Endothelial cell (in vitro differentiated cells): ENCODE measurements around the gene MEIOB. TPM values are rescaled to one million over a fixed set of nuclear protein-coding genes. Genes with fewer than 3 reads are reported as not detected.

Experiments used
- DNase-seq: peaks from one replicate; pipeline ENCODE4 v3.0.0; 2021; ENCODE audit warnings: low spot score
- H3K27ac Mint-ChIP-seq: one replicate; pipeline ENCODE4 v1.8.0; 2021; ENCODE audit warnings: mixed read lengths, inconsistent platforms; ENCODE audit not compliant: unreplicated experiment
- H3K27me3 Mint-ChIP-seq: one replicate; pipeline ENCODE4 v1.8.0; 2021; ENCODE audit warnings: mild to moderate bottlenecking, moderate library complexity, mixed read lengths, inconsistent platforms; ENCODE audit not compliant: unreplicated experiment
- H3K36me3 Mint-ChIP-seq: one replicate; pipeline ENCODE4 v1.8.0; 2021; ENCODE audit warnings: mild to moderate bottlenecking, low read depth, mixed read lengths, inconsistent platforms; ENCODE audit not compliant: unreplicated experiment
- H3K4me1 Mint-ChIP-seq: one replicate; pipeline ENCODE4 v1.8.0; 2021; ENCODE audit warnings: mild to moderate bottlenecking, mixed read lengths, inconsistent platforms; ENCODE audit not compliant: unreplicated experiment
- H3K4me3 Mint-ChIP-seq: one replicate; pipeline ENCODE4 v1.8.0; 2021; ENCODE audit warnings: mild to moderate bottlenecking, mixed read lengths, inconsistent platforms; ENCODE audit not compliant: unreplicated experiment
- H3K9me3 Mint-ChIP-seq: one replicate; pipeline ENCODE4 v1.8.0; 2021; ENCODE audit warnings: mixed read lengths, inconsistent platforms; ENCODE audit not compliant: unreplicated experiment
- CTCF ChIP-seq: fragments of 200-600 bp; sonication (generic); IDR thresholded peaks from one replicate; pipeline ENCODE4 v1.5.0; 2021; ENCODE audit warnings: antibody characterized with exemption; ENCODE audit not compliant: unreplicated experiment
- total RNA-seq: library from RNA; stranded (reverse); fragmentation: NEBNext Ultra II Directional; extraction: Animal tissue kit (Norgen Biotek cat#: 25700); gene quantifications from one replicate; pipeline ENCODE4 v1.2.1, GENCODE V29; 2021; ENCODE audit not compliant: unreplicated experiment

MEIOB gene
- total RNA-seq, 1 donor from 2014 or later, result not detected

- no peaks in the 10 kb centered on the region for H3K9me3 Mint-ChIP-seq
- no peaks in the 10 kb centered on the region for H3K4me1 Mint-ChIP-seq
- DNase-seq, result peak; percentile 7
- H3K36me3 Mint-ChIP-seq, result peaks cover 7% of the 10 kb centered on the region
- no peaks in the 10 kb centered on the region for H3K27me3 Mint-ChIP-seq
- no peak overlapping the region for H3K27ac Mint-ChIP-seq
- H3K4me3 Mint-ChIP-seq, result no peak overlapping the region
- TF ChIP-seq CTCF, result no peak
Observed at GRCh38 chr16:1791943-1792812, 79.8 kb downstream of the MEIOB start.

GRCh38 chr16:1791256-1791942 lies 80.6 kb downstream of the MEIOB start:
- no peak overlapping the region for H3K27ac Mint-ChIP-seq
- peak; percentile 4 for DNase-seq
- H3K36me3 Mint-ChIP-seq, result peaks cover 3% of the 10 kb centered on the region
- H3K4me3 Mint-ChIP-seq, result no peak overlapping the region
- no peaks in the 10 kb centered on the region for H3K9me3 Mint-ChIP-seq
- no peaks in the 10 kb centered on the region for H3K4me1 Mint-ChIP-seq
- no peaks in the 10 kb centered on the region for H3K27me3 Mint-ChIP-seq
- no peak for TF ChIP-seq CTCF

- DNase-seq, result peak; percentile 4
- H3K27me3 Mint-ChIP-seq, result no peaks in the 10 kb centered on the region
- H3K9me3 Mint-ChIP-seq, result no peaks in the 10 kb centered on the region
- no peak for TF ChIP-seq CTCF
- H3K36me3 Mint-ChIP-seq, result peaks cover 3% of the 10 kb centered on the region
- H3K4me1 Mint-ChIP-seq, result no peaks in the 10 kb centered on the region
- no peak overlapping the region for H3K27ac Mint-ChIP-seq
- H3K4me3 Mint-ChIP-seq, result no peak overlapping the region
Observed at GRCh38 chr16:1790611-1791255, 81.2 kb downstream of the MEIOB start.

GRCh38 chr16:1790261-1790610 lies 81.7 kb downstream of the MEIOB start:
- H3K9me3 Mint-ChIP-seq, result no peaks in the 10 kb centered on the region
- no peak for DNase-seq
- no peaks in the 10 kb centered on the region for H3K4me1 Mint-ChIP-seq
- peaks cover 3% of the 10 kb centered on the region for H3K36me3 Mint-ChIP-seq
- no peak overlapping the region for H3K4me3 Mint-ChIP-seq
- no peak overlapping the region for H3K27ac Mint-ChIP-seq
- TF ChIP-seq CTCF, result no peak
- H3K27me3 Mint-ChIP-seq, result no peaks in the 10 kb centered on the region
